Progenitor cell of endocrine pancreas (in vitro differentiated cells): ENCODE results near the gene ABCG2. TPM values are rescaled to one million over a fixed set of nuclear protein-coding genes. Genes with fewer than 3 reads are reported as not detected.
A peak's percentile ranks its signal among the peaks of the same experiment; 100 is the strongest.

Experiments used
- DNase-seq: peaks from one replicate; pipeline ENCODE4 v3.0.0; 2021; ENCODE audit warnings: low spot score; ENCODE audit not compliant: unreplicated experiment
- H3K27ac Mint-ChIP-seq: 2 replicates; pipeline ENCODE4 v1.8.0; 2021; ENCODE audit warnings: mild to moderate bottlenecking, moderate library complexity, mixed read lengths
- H3K27me3 Mint-ChIP-seq: 2 replicates; pipeline ENCODE4 v1.8.0; 2021; ENCODE audit warnings: mixed read lengths
- H3K36me3 Mint-ChIP-seq: 2 replicates; pipeline ENCODE4 v1.8.0; 2022; ENCODE audit warnings: mixed read lengths; ENCODE audit not compliant: insufficient read depth
- H3K4me1 Mint-ChIP-seq: 2 replicates; pipeline ENCODE4 v1.8.0; 2021; ENCODE audit warnings: low read depth, mixed read lengths
- H3K4me3 Mint-ChIP-seq: 2 replicates; pipeline ENCODE4 v1.8.0; 2021; ENCODE audit warnings: low read depth, mild to moderate bottlenecking, moderate library complexity, mixed read lengths
- H3K9me3 Mint-ChIP-seq: 2 replicates; pipeline ENCODE4 v1.8.0; 2021; ENCODE audit warnings: low read depth, mixed read lengths
- total RNA-seq: library from RNA; stranded (reverse); gene quantifications from 2 replicates; pipeline ENCODE4 v1.2.1, GENCODE V29; 2021
- TF ChIP-seq, protein P1 (sequence below): fragments of 200-600 bp; sonication (generic); IDR thresholded peaks from one replicate; pipeline ENCODE4 v1.5.0; 2021; ENCODE audit warnings: antibody characterized with exemption, mild to moderate bottlenecking; ENCODE audit not compliant: unreplicated experiment

ABCG2 gene
- total RNA-seq, 1 donor from 2014 or later, result 2.3 TPM

GRCh38 chr4:88179261-88179660 is 20.8 kb upstream of the ABCG2 start:
- Mint-ChIP-seq H3K9me3 (peaks cover 18% of the 10 kb centered on the region), H3K36me3 (peaks cover 2% of the 10 kb centered on the region), H3K27me3 (no peaks in the 10 kb centered on the region), H3K4me1 (peaks cover 8% of the 10 kb centered on the region), H3K27ac (no peak overlapping the region), H3K4me3 (no peak overlapping the region)
- TF ChIP-seq, protein P1, sequence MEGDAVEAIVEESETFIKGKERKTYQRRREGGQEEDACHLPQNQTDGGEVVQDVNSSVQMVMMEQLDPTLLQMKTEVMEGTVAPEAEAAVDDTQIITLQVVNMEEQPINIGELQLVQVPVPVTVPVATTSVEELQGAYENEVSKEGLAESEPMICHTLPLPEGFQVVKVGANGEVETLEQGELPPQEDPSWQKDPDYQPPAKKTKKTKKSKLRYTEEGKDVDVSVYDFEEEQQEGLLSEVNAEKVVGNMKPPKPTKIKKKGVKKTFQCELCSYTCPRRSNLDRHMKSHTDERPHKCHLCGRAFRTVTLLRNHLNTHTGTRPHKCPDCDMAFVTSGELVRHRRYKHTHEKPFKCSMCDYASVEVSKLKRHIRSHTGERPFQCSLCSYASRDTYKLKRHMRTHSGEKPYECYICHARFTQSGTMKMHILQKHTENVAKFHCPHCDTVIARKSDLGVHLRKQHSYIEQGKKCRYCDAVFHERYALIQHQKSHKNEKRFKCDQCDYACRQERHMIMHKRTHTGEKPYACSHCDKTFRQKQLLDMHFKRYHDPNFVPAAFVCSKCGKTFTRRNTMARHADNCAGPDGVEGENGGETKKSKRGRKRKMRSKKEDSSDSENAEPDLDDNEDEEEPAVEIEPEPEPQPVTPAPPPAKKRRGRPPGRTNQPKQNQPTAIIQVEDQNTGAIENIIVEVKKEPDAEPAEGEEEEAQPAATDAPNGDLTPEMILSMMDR, result no peak
- DNase-seq, result no peak

DNA sequence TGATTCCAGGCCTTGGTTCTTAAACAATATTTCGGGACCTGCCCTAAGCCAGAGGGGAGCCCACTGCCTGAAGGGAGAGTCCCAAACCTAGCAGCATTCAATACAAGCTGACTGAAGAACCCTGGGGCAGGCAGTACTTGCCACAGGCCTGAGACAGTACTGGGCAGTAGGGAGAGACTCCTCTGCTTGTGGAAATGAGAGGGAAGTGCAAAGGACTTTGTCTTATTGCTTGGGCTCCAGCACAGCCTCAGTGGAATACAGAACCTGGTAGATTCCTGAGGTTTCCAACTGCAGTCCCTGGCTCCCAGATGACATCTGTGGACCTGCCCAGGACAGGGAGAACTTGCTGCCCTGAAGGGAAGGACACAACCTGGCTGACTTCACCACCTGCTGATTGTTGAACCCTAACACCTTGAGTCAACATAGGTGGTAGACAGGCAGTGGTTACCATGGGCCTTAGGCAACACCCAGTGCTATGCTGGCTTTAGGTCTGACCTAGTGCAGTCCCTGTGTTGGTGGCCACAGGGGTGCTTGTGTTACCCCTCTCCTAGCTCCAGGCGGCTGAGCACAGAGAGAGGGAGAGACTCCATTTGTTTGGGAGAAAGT is 20.3 kb upstream of the ABCG2 start:
- H3K9me3 Mint-ChIP-seq, result peaks cover 15% of the 10 kb centered on the region
- no peaks in the 10 kb centered on the region for H3K36me3 Mint-ChIP-seq
- TF ChIP-seq, protein P1, result no peak
- DNase-seq, result no peak
- H3K4me1 Mint-ChIP-seq, result peaks cover 8% of the 10 kb centered on the region
- peak overlapping the region; percentile 38 for H3K27ac Mint-ChIP-seq
- H3K27me3 Mint-ChIP-seq, result no peaks in the 10 kb centered on the region
- no peak overlapping the region for H3K4me3 Mint-ChIP-seq

DNA sequence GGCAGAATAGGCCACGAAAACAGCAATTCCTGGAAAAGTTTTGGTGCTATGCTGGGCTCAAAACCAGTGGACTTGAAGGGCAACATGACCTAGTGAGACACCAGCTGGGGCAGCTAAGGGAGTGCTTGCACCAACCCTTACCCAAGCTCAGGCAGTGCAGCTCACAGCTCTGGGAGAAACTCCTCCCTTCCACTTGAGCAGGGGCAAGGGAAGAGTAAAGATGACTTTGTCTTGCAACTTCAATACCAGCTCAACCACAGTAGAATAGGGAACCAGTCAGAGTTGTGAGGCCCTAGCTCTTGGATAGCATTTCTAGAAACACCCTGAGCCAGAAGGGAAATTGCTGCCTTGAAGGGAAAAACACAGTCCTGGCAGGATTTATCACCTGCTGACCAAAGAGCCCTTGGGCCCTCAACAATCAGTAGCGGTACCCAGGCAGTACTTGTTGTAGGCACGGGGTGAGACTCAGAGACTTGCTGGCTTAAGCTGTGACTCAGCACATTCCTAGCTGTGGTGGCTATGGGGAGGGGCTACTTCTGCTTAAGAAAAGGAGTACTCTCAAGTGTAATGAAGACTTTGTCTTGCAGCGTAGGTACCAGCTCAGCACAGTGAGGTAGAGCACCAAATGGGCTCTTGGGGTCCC is 19.7 kb upstream of the ABCG2 start:
- H3K9me3 Mint-ChIP-seq, result peaks cover 14% of the 10 kb centered on the region
- DNase-seq, result no peak
- H3K27ac Mint-ChIP-seq, result peak overlapping the region; percentile 38
- TF ChIP-seq, protein P1, result no peak
- no peak overlapping the region for H3K4me3 Mint-ChIP-seq
- peaks cover 8% of the 10 kb centered on the region for H3K4me1 Mint-ChIP-seq
- H3K27me3 Mint-ChIP-seq, result no peaks in the 10 kb centered on the region
- H3K36me3 Mint-ChIP-seq, result no peaks in the 10 kb centered on the region

DNA sequence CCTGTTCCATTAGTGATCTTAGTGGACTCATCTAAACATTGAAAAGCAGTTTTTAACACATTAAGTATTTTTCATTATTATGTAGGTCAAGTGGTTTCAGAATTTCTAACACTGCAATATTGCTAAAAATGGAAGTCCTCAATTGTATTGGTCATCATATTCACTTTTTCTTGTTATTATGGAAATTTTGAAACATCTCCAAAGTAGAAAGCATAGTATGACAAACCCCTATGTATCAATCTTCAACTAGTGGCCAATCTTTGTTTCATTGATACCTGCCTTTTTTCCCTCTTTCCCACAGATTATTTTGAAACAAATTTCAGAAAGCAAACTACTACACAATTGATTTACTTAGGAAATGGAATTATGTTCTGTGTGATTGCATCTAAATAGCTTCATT is 14.5 kb upstream of the ABCG2 start:
- TF ChIP-seq, protein P1, result no peak
- H3K4me3 Mint-ChIP-seq, result no peak overlapping the region
- H3K27ac Mint-ChIP-seq, result no peak overlapping the region
- H3K9me3 Mint-ChIP-seq, result peaks cover 2% of the 10 kb centered on the region
- no peak for DNase-seq
- peaks cover 6% of the 10 kb centered on the region for H3K4me1 Mint-ChIP-seq
- H3K36me3 Mint-ChIP-seq, result no peaks in the 10 kb centered on the region
- no peaks in the 10 kb centered on the region for H3K27me3 Mint-ChIP-seq

DNA sequence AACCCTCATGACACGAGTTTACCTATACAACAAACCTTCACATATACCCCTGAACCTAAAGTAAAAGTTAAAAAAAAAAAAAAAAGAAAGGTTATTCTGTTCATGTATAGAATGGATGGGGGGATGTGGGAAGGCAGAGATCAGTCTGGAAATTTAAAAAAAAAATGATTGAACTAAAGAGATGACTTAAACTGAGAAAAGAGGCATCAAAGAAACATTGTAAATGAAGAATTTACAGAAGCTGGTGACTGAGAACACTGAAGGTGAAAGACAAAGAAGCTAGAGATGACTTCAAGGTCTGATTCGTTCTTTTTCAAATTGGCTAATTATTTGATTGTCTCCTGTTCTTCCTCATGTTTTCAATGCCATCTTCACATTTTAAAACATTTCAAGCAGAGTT is 12.8 kb upstream of the ABCG2 start:
- Mint-ChIP-seq H3K27me3 (peaks cover 3% of the 10 kb centered on the region), H3K4me1 (peaks cover 9% of the 10 kb centered on the region), H3K9me3 (no peaks in the 10 kb centered on the region), H3K36me3 (no peaks in the 10 kb centered on the region), H3K27ac (no peak overlapping the region), H3K4me3 (no peak overlapping the region)
- TF ChIP-seq, protein P1, result no peak
- no peak for DNase-seq
